Measurements from ENCODE around the gene HMGN2.

DNA sequence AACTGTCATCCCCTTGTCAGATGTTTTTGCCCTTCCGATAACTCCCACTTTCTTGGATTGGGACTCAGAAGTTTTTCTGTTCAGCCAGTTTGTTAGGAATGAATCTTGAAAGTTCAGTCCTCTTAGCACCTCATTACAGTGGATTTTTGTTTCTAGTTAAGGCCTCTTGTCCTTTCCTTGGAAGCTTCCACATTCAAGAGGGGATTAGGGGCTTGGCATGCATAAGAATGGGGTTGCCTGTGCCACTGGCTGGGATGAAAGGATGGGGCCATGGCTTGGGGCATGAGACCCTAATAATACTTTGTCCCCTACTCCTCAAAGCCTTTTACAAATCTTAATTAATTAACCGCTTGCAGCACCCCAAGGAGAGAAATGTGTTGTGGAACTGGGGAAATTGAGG is 42.5 kb upstream of the HMGN2 start:
- TF ChIP-seq, protein P1, sequence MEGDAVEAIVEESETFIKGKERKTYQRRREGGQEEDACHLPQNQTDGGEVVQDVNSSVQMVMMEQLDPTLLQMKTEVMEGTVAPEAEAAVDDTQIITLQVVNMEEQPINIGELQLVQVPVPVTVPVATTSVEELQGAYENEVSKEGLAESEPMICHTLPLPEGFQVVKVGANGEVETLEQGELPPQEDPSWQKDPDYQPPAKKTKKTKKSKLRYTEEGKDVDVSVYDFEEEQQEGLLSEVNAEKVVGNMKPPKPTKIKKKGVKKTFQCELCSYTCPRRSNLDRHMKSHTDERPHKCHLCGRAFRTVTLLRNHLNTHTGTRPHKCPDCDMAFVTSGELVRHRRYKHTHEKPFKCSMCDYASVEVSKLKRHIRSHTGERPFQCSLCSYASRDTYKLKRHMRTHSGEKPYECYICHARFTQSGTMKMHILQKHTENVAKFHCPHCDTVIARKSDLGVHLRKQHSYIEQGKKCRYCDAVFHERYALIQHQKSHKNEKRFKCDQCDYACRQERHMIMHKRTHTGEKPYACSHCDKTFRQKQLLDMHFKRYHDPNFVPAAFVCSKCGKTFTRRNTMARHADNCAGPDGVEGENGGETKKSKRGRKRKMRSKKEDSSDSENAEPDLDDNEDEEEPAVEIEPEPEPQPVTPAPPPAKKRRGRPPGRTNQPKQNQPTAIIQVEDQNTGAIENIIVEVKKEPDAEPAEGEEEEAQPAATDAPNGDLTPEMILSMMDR (IDR thresholded peaks at IDR 0.05; ENCODE audit: insufficient read depth, low read length, poor library complexity, severe bottlenecking): no peak
- no peak for TF ChIP-seq EZH2phosphoT487 (conservative IDR thresholded peaks at IDR 0.05; ENCODE audit: low read length)

Data from SU-DHL-6 (cell line).